Measurements from ENCODE around the gene AGBL3. TPM values are rescaled to one million over a fixed set of nuclear protein-coding genes. Genes with fewer than 3 reads are reported as not detected.

Gene AGBL3
- total and polyA plus RNA-seq, 9 of the 15 experiments (the other 6 are each of a cell fraction or from before 2014, with no cell fraction given), result 0.54 to 2.9 (median 1.7) TPM

GRCh38 chr7:135162382-135163001, 176.2 kb downstream of the AGBL3 start (continued):
- TF ChIP-seq CHAMP1 (IDR thresholded peaks at IDR 0.05) (0 out of 2 replicates have a peak, but pooled peaks have one; percentile 40), FOXA1 (IDR thresholded peaks at IDR 0.05; ENCODE audit: borderline replicate concordance) (no peak), JUND (IDR thresholded peaks at IDR 0.05; ENCODE audit: borderline replicate concordance, low read depth, low read length) (no peak), JUND (tag; IDR thresholded peaks at IDR 0.05; ENCODE audit: borderline replicate concordance, low read depth, low read length) (no peak), U2AF1 (optimal IDR thresholded peaks at IDR 0.05; ENCODE audit: low read depth, low read length) (no peak), HNRNPK (IDR thresholded peaks at IDR 0.05; ENCODE audit: low read depth, low read length, poor library complexity, severe bottlenecking) (no peak), BHLHE40 (IDR thresholded peaks at IDR 0.05; ENCODE audit: low read length) (no peak), ZBTB8A (IDR thresholded peaks at IDR 0.05; ENCODE audit: partially characterized antibody) (no peak), GATA2 (CRISPR knock-in tag; IDR thresholded peaks at IDR 0.05) (no peak), EHMT2 (IDR thresholded peaks at IDR 0.05) (no peak), XRCC3 (IDR thresholded peaks at IDR 0.05) (0 out of 2 replicates have a peak, but pooled peaks have one; percentile 19), BRF2 (IDR thresholded peaks at IDR 0.05; ENCODE audit: borderline replicate concordance, insufficient read depth, insufficient read length) (no peak), MYNN (IDR thresholded peaks at IDR 0.05) (no peak), MYNN (CRISPR knock-in tag; IDR thresholded peaks at IDR 0.05) (no peak), RBM14 (IDR thresholded peaks at IDR 0.05; ENCODE audit: borderline replicate concordance, insufficient read depth, low read depth, low read length) (no peak), NFXL1 (CRISPR knock-in tag; IDR thresholded peaks at IDR 0.05) (no peak), USF2 (CRISPR knock-in tag; IDR thresholded peaks at IDR 0.05) (no peak), GTF2E2 (tag; IDR thresholded peaks at IDR 0.05) (no peak; the same call in 1 of the 2 replicates), SNAPC5 (CRISPR knock-in tag; IDR thresholded peaks at IDR 0.05) (no peak), ZFP36 (IDR thresholded peaks at IDR 0.05; ENCODE audit: low read depth, low read length, partially characterized antibody) (peak; percentile 81), PHF21A (IDR thresholded peaks at IDR 0.05; ENCODE audit: borderline replicate concordance, low read depth) (no peak), SIRT6 (IDR thresholded peaks at IDR 0.05; ENCODE audit: low read depth, low read length) (no peak), ZNF184 (CRISPR knock-in tag; IDR thresholded peaks at IDR 0.05) (no peak), CBX5 (IDR thresholded peaks at IDR 0.05; ENCODE audit: borderline replicate concordance, low read depth) (peak; percentile 83; the same call in 1 of the 2 replicates), TAL1 (IDR thresholded peaks at IDR 0.05) (no peak), CC2D1A (IDR thresholded peaks at IDR 0.05) (peak; percentile 74; the same call in 1 of the 2 replicates), CCAR2 (IDR thresholded peaks at IDR 0.05; ENCODE audit: low read depth, low read length) (no peak), ZEB2 (IDR thresholded peaks at IDR 0.05) (peak; percentile 72; the same call in 1 of the 2 replicates)
